HEK293 (cell line): ENCODE measurements around the gene ZCCHC24.
"Not testable (repeated sequence)": the region's sequence is repeated elsewhere in the genome, so short reads cannot be mapped to it uniquely, and the experiment has no call there.

ENCODE experiments used
- CTCF ChIA-PET: fragments of 350-600 bp; formaldehyde crosslinking; extraction: SDS; loops from one replicate; lab custom pipeline; 2021; ENCODE audit warnings: antibody characterized with exemption; lab: Yijun Ruan, JAX
- POLR2A ChIA-PET: fragments of 300-600 bp; formaldehyde crosslinking; extraction: SDS; loops from one replicate; lab custom pipeline; 2020; ENCODE audit warnings: antibody characterized with exemption, inconsistent platforms; lab: Yijun Ruan, JAX
- H3K27ac ChIP-seq: fragments of 200-500 bp; sonication (Bioruptor generic); 2 replicates; pipeline ENCODE4 v1.5.1; 2014; ENCODE audit warnings: low read depth, low read length, control low read depth, inconsistent platforms; ENCODE audit errors: extremely low read depth
- H3K36me3 ChIP-seq, 2 experiments: fragments of 200-500 bp in 1 of 2; sonication (Bioruptor generic) in 1 of 2; 1 replicate in 1 of 2; 2 replicates in 1 of 2; pipeline ENCODE4 v1.5.1; 2014 to 2017; ENCODE audit warnings: inconsistent platforms in 2 of 2, low read length in 2 of 2; ENCODE audit not compliant: control insufficient read depth in 2 of 2, insufficient read depth in 1 of 2
- H3K4me1 ChIP-seq: fragments of 200-500 bp; sonication (Bioruptor generic); 2 replicates; pipeline ENCODE4 v1.5.1; 2014; ENCODE audit warnings: mild to moderate bottlenecking, low read length, inconsistent platforms; ENCODE audit not compliant: control insufficient read depth, insufficient read depth
- H3K4me3 ChIP-seq: 2 replicates; pipeline ENCODE4 v1.5.1; 2011; ENCODE audit warnings: low read depth, mild to moderate bottlenecking, control low read depth, low read length, moderate library complexity
- H3K9me3 ChIP-seq: fragments of 200-500 bp; sonication (Bioruptor generic); 2 replicates; pipeline ENCODE4 v1.5.1; 2014; ENCODE audit warnings: low read depth, low read length, inconsistent platforms; ENCODE audit not compliant: control insufficient read depth, insufficient read depth
- BCL6B ChIP-seq: fragments of 450-650 bp; formaldehyde crosslinking; IDR thresholded peaks from 2 replicates; pipeline ENCODE4 v1.5.1; 2017; ENCODE audit warnings: missing biosample characterization, missing genetic modification characterization
- EGR2 ChIP-seq: fragments of 450-650 bp; formaldehyde crosslinking; IDR thresholded peaks from 2 replicates; pipeline ENCODE4 v1.5.1; 2016; ENCODE audit warnings: low read depth, missing biosample characterization, missing genetic modification characterization
- GLIS1 ChIP-seq: fragments of 450-650 bp; formaldehyde crosslinking; IDR thresholded peaks from 2 replicates; pipeline ENCODE4 v1.5.1; 2016; ENCODE audit warnings: missing biosample characterization, missing genetic modification characterization
- MEIS1 ChIP-seq: sonication (generic); formaldehyde crosslinking; IDR thresholded peaks from 2 replicates; pipeline ENCODE4 v1.8.1; 2022; ENCODE audit warnings: missing genetic modification reagents, mild to moderate bottlenecking, borderline replicate concordance
- ZEB2 ChIP-seq: fragments of 450-650 bp; formaldehyde crosslinking; IDR thresholded peaks from 2 replicates; pipeline ENCODE4 v1.5.1; 2016; ENCODE audit warnings: missing biosample characterization, missing genetic modification characterization
- ZFHX2 ChIP-seq: fragments of 450-650 bp; formaldehyde crosslinking; conservative IDR thresholded peaks from 2 replicates; pipeline ENCODE4 v1.5.1; 2016; ENCODE audit warnings: missing biosample characterization, missing genetic modification characterization
- ZIC2 ChIP-seq: fragments of 450-650 bp; formaldehyde crosslinking; IDR thresholded peaks from 2 replicates; pipeline ENCODE4 v1.5.1; 2016; ENCODE audit warnings: missing biosample characterization, missing genetic modification characterization
- ZNF146 ChIP-seq: fragments of 450-650 bp; formaldehyde crosslinking; IDR thresholded peaks from 2 replicates; pipeline ENCODE4 v1.5.1; 2016; ENCODE audit warnings: missing biosample characterization, missing genetic modification characterization
- ZNF221 ChIP-seq: fragments of 450-650 bp; formaldehyde crosslinking; IDR thresholded peaks from 2 replicates; pipeline ENCODE4 v1.5.1; 2017; ENCODE audit warnings: missing biosample characterization, missing genetic modification characterization, borderline replicate concordance
- ZNF555 ChIP-seq: fragments of 450-650 bp; formaldehyde crosslinking; conservative IDR thresholded peaks from 2 replicates; pipeline ENCODE4 v1.5.1; 2017; ENCODE audit warnings: missing biosample characterization, mild to moderate bottlenecking, missing genetic modification characterization, inconsistent platforms

ZCCHC24 gene

GRCh38 chr10:79335470-79336235 lies 109.8 kb downstream of the ZCCHC24 start (continued):
- TF ChIP-seq BCL6B = no peak

DNA sequence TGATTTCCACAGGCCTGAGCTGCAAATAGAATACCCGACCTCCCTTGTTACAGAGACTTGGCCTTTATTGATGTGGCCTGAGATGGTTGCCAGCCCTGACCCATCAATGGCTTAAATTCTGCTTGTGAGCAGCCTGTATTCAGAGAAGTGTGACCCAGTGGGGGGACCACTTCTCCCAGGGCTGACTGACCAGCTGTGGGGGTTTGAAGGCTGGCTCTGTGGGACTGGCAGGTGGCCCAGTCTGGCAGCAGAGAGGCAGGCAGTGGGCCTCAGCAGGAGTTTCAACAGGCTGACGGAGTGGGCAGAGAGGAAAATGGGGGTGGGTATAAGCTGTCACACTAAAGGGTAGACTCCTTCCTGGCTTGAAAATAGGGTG lies 110.3 kb downstream of the ZCCHC24 start:
- POLR2A ChIA-PET = interaction anchor here (3.0 kb wide), 1 partner anchor 13 kb away, joined by 12 read pairs; no protein-coding TSS in a partner anchor
- Histone ChIP-seq H3K27ac (no peak overlapping the region), H3K4me1 (no peaks in the 10 kb centered on the region), H3K36me3 (no peaks in the 10 kb centered on the region), H3K4me3 (no peak overlapping the region)
- TF ChIP-seq GLIS1 = peak; percentile 25; the same call in 1 of the 2 replicates
- TF ChIP-seq EGR2 (tag by site-specific recombination) = peak; percentile 49
- peak; percentile 94 for TF ChIP-seq ZIC2 (tag by site-specific recombination)
- TF ChIP-seq ZFHX2 (tag by site-specific recombination) = peak; percentile 56
- TF ChIP-seq MEIS1 (CRISPR knock-in tag) = no peak
- TF ChIP-seq, all 188 proteins: peak for 4
- no peaks in the 10 kb centered on the region for H3K9me3 ChIP-seq
- CTCF ChIA-PET = interaction anchor here (2.1 kb wide), 1 partner anchor 11 kb away, joined by 8 read pairs; no protein-coding TSS in a partner anchor

GRCh38 chr10:79334573-79334972 lies 110.9 kb downstream of the ZCCHC24 start:
- POLR2A ChIA-PET = interaction anchor here (3.0 kb wide), 1 partner anchor 14 kb away, joined by 12 read pairs; no protein-coding TSS in a partner anchor
- Histone ChIP-seq H3K36me3 (no peaks in the 10 kb centered on the region), H3K27ac (no peak overlapping the region), H3K9me3 (no peaks in the 10 kb centered on the region), H3K4me1 (no peaks in the 10 kb centered on the region), H3K4me3 (no peak overlapping the region)
- TF ChIP-seq ZNF221 (tag by site-specific recombination) (no peak), ZEB2 (tag by site-specific recombination) (no peak), EGR2 (tag by site-specific recombination) (peak; percentile 92), ZFHX2 (tag by site-specific recombination) (peak; percentile 68)
- CTCF ChIA-PET = interaction anchor here (0.7 to 2.1 kb wide), 2 partner anchors 11 to 1122 kb away, joined by 5 to 8 read pairs; no protein-coding TSS in a partner anchor

DNA sequence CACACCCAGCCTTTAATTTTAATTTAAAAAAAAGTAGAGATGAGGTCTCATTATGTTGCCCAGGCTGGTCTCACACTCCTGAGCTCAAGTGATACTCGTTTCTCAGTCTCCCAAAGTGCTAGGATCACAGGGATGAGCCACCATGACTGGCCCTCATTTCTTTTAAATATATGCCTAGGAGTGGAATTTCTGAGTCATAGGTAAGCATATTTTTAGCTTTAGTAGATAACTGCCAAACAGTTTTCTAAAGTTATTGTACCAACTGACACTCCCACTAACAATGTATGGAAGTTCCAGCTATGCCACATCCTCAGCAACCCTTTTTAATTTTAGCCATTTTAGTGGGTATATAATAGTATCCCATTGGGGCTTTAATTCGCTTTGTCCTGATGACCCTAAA lies 111.9 kb downstream of the ZCCHC24 start:
- H3K36me3 ChIP-seq = no peaks in the 10 kb centered on the region
- H3K4me1 ChIP-seq = no peaks in the 10 kb centered on the region
- ChIA-PET CTCF (no interaction called here), POLR2A (interaction anchor here (3.0 kb wide), 1 partner anchor 15 kb away, joined by 12 read pairs; no protein-coding TSS in a partner anchor)
- H3K4me3 ChIP-seq = no peak overlapping the region
- no peak overlapping the region for H3K27ac ChIP-seq
- H3K9me3 ChIP-seq = no peaks in the 10 kb centered on the region
- no peak for TF ChIP-seq ZNF555 (tag by site-specific recombination)

GRCh38 chr10:79332610-79333315 lies 112.7 kb downstream of the ZCCHC24 start:
- H3K9me3 ChIP-seq, CTCF ChIA-PET, H3K27ac ChIP-seq, H3K4me3 ChIP-seq, H3K36me3 ChIP-seq, H3K4me1 ChIP-seq: not testable (repeated sequence)
- TF ChIP-seq ZNF146 = peak; percentile 28; the same call in 1 of the 2 replicates
- POLR2A ChIA-PET = interaction anchor here (3.0 kb wide), 1 partner anchor 16 kb away, joined by 12 read pairs; no protein-coding TSS in a partner anchor
